Chondrocyte (in vitro differentiated cells): Measurements from ENCODE around the gene BLTP3A. TPM values are rescaled to one million over a fixed set of nuclear protein-coding genes. Genes with fewer than 3 reads are reported as not detected.
A peak's percentile ranks its signal among the peaks of the same experiment; 100 is the strongest.

Experiments
- DNase-seq: peaks from one replicate; pipeline ENCODE4 v3.0.0; 2021; ENCODE audit warnings: mixed read lengths, low spot score
- H3K27ac Mint-ChIP-seq: one replicate; pipeline ENCODE4 v1.8.0; 2021; ENCODE audit warnings: mild to moderate bottlenecking, moderate library complexity, mixed read lengths; ENCODE audit not compliant: unreplicated experiment
- H3K27me3 Mint-ChIP-seq: 2 replicates; pipeline ENCODE4 v1.8.0; 2021; ENCODE audit warnings: low read depth, mixed read lengths
- H3K36me3 Mint-ChIP-seq: 2 replicates; pipeline ENCODE4 v1.8.0; 2021; ENCODE audit warnings: low read depth, mixed read lengths
- H3K4me1 Mint-ChIP-seq: 2 replicates; pipeline ENCODE4 v1.8.0; 2021; ENCODE audit warnings: low read depth, mild to moderate bottlenecking, mixed read lengths
- H3K4me3 Mint-ChIP-seq: one replicate; pipeline ENCODE4 v1.8.0; 2021; ENCODE audit warnings: mild to moderate bottlenecking, moderate library complexity, mixed read lengths; ENCODE audit not compliant: unreplicated experiment
- H3K9me3 Mint-ChIP-seq: 2 replicates; pipeline ENCODE4 v1.8.0; 2021; ENCODE audit warnings: low read depth, mixed read lengths
- total RNA-seq: library from RNA; stranded (reverse); gene quantifications from 3 replicates; pipeline ENCODE4 v1.2.1, GENCODE V29; 2021
- TF ChIP-seq, protein P1 (sequence below): fragments of 200-600 bp; sonication (generic); IDR thresholded peaks from 2 replicates; pipeline ENCODE4 v1.5.0; 2021; ENCODE audit warnings: antibody characterized with exemption, mild to moderate bottlenecking, moderate library complexity

The BLTP3A gene
- total RNA-seq, 1 donor from 2014 or later, result 20.8 TPM

DNA sequence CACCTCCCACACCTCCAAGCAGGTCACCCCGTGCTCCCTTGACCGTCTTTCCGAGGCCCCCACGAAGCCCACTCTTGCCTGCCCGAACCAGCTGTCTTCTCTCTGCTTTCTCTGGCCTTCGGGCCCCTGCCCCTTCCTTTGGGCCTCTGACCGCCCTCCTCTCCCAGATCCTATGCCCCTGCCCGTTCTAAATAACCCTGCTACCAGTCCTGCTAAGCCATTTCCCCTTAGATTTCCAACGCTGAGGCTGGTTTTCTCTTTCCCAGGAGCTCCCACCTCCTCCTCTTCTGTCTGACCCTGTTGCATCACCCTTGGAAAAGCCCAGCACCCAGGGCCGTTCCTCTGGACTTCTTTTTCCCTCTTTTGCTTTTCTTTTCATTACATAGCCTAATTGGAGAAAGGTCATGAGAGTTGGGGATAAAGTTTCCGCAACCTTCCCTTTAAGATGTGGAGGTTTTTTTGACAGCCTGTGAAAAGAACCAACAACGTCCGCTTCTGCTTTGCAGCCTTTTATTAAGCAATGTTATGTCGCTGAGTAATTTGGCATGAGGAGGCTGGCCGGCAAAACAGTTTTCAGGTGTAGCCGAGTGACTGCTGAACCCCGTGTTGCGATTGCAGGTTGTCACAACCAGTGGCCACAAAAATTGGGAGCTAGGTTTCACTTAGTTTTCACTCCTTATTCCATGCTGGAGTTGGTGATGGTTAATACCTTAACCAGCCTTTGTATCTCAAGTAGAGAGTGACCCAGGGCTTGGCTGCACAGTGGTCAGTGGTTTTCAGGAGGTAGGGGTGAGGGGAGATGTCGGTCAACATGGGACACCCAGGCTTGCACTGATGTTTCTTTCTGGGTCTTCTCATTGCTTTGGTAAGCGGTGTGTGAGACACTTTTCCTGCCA is 970 bp downstream of the BLTP3A start:
- TF ChIP-seq, protein P1, sequence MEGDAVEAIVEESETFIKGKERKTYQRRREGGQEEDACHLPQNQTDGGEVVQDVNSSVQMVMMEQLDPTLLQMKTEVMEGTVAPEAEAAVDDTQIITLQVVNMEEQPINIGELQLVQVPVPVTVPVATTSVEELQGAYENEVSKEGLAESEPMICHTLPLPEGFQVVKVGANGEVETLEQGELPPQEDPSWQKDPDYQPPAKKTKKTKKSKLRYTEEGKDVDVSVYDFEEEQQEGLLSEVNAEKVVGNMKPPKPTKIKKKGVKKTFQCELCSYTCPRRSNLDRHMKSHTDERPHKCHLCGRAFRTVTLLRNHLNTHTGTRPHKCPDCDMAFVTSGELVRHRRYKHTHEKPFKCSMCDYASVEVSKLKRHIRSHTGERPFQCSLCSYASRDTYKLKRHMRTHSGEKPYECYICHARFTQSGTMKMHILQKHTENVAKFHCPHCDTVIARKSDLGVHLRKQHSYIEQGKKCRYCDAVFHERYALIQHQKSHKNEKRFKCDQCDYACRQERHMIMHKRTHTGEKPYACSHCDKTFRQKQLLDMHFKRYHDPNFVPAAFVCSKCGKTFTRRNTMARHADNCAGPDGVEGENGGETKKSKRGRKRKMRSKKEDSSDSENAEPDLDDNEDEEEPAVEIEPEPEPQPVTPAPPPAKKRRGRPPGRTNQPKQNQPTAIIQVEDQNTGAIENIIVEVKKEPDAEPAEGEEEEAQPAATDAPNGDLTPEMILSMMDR, result no peak
- Mint-ChIP-seq H3K4me3 (peak overlapping the region; percentile 96), H3K9me3 (no peaks in the 10 kb centered on the region), H3K27me3 (no peaks in the 10 kb centered on the region), H3K4me1 (peaks cover 32% of the 10 kb centered on the region), H3K27ac (peak overlapping the region; percentile 98), H3K36me3 (no peaks in the 10 kb centered on the region)
- DNase-seq, result no peak

DNA sequence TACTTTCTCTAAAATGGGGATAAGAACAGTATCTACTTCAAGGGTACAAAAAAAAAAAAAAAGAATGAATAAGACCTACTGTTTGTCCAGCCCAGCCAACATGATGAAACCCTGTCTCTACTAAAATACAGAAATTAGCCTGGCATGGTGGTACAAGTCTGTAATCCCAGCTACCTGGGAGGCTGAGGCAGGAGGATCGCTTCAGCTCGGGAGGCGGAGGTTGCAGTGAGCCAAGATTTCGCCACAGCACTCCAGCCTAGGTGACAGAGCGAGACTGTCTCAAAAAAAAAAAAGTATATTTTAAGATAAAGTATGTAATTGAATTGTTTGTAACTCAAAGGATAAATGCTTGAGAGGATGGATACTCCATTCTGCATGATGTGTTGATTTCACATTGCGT is 2.0 kb downstream of the BLTP3A start:
- Mint-ChIP-seq H3K36me3 (no peaks in the 10 kb centered on the region), H3K4me1 (peaks cover 32% of the 10 kb centered on the region), H3K4me3 (peak overlapping the region; percentile 96), H3K27me3 (no peaks in the 10 kb centered on the region), H3K9me3 (no peaks in the 10 kb centered on the region), H3K27ac (no peak overlapping the region)
- TF ChIP-seq, protein P1, result no peak
- DNase-seq, result no peak

DNA sequence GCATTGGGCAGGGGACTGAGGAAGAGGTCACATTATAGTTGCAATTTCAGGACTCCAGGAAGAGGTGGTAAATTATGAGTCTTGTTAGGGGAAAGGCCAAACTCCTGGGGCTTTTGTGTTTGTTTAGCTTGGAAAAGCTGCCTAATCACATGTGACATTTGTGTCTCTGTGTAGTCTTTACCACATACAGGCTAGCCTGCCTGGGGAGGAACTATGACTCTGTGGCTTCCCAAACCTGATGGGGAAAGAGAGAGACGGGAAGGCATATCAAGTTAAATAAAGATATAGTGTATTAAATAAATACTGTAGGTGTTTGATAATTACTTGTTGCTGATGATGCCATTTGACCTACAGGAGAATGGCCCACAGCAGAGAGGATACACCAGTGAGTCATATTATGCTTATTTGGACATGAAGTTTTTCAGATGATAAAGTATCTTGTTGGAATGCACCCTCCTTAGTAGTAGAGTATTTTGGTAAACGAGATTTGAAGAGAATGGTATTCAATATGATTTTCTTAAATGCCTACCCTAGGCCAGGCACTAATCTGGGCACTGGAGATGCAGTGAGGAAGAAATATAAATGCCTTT is 4.0 kb downstream of the BLTP3A start:
- H3K27ac Mint-ChIP-seq, result no peak overlapping the region

DNA sequence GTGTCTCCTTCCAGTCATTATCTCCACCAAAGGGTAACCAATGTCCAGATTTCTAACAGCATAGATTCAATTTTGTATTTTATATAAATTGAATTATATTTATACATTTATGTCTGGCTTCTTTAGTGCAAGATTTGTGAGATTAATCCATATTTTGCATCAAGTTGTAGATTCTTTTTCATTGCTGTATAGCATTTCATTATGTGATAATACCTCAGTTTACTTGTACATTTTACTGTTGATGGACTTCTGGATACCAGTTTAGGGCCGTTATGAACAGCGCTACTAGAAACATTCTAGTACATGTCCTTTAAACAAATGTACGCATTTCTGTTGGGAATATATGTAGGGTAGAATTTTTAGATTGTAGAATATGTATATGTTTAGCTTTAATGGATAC is 6.2 kb downstream of the BLTP3A start:
- TF ChIP-seq, protein P1, result no peak
- no peak for DNase-seq
- H3K4me1 Mint-ChIP-seq, result peaks cover 30% of the 10 kb centered on the region
- no peaks in the 10 kb centered on the region for H3K9me3 Mint-ChIP-seq
- no peak overlapping the region for H3K27ac Mint-ChIP-seq
- no peak overlapping the region for H3K4me3 Mint-ChIP-seq
- H3K27me3 Mint-ChIP-seq, result no peaks in the 10 kb centered on the region
- no peaks in the 10 kb centered on the region for H3K36me3 Mint-ChIP-seq

More for the DNA sequence above, 4.0 kb downstream of the BLTP3A start:
- Mint-ChIP-seq H3K36me3 (no peaks in the 10 kb centered on the region), H3K9me3 (no peaks in the 10 kb centered on the region), H3K4me1 (peaks cover 38% of the 10 kb centered on the region), H3K4me3 (no peak overlapping the region), H3K27me3 (no peaks in the 10 kb centered on the region)
- TF ChIP-seq, protein P1, result no peak
- DNase-seq, result no peak

DNA sequence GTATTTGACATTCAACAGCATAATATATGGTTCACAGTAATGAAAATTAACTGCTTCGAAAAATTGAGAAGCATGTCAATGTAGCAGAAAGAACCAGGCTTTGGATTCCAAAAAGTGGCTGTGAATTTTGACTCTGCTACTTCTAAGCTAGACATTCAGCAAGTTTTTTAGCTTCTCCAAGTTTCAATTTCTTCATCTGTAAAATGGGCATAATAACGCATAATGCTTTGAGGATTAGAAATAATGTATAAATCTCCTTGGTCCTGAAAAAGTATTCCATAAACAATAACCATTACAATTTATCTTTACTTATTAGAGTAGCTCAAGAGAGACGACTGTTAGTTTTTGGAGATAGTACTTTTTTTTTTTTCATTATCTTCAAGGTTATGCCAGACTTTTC is 7.7 kb downstream of the BLTP3A start:
- Mint-ChIP-seq H3K4me1 (peaks cover 29% of the 10 kb centered on the region), H3K36me3 (no peaks in the 10 kb centered on the region), H3K9me3 (no peaks in the 10 kb centered on the region), H3K4me3 (no peak overlapping the region), H3K27me3 (no peaks in the 10 kb centered on the region), H3K27ac (no peak overlapping the region)
- no peak for DNase-seq
- TF ChIP-seq, protein P1, result no peak
